Activated CD4-positive, alpha-beta T cell treated with anti-CD3 and anti-CD28 coated beads, Interleukin-2, Interleukin-6, amounts not matched to agents 100 ng/mL and 50 ng/mL, durations not matched to agents 16 hours and 8 hours (primary cell): ENCODE measurements around the gene HIRA.
A peak's percentile ranks its signal among the peaks of the same experiment; 100 is the strongest.
"Not testable (repeated sequence)": the region's sequence is repeated elsewhere in the genome, so short reads cannot be mapped to it uniquely, and the experiment has no call there.

Experiments
- DNase-seq: peaks from one replicate; pipeline ENCODE4 v3.0.0-alpha.2; 2020

The HIRA gene

DNA sequence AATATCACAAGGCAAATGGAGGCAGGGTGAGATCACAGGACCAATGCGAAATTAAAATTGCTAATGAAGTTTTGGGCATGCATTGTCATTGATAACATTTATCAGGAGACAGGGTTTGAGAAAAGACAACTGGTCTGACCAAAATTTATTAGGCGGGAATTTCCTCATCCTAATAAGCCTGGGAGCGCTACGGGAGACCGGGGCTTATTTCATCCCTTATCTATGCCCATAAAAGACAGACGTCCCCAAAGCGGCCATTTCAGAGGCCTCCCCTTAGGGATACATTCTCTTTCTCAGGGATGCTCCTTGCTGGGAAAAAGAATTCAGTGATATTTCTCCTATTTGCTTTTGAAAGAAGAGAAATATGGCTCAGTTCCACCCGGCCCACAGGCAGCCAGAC is 111.4 kb downstream of the HIRA start:
- DNase-seq, result not testable (repeated sequence)

DNA sequence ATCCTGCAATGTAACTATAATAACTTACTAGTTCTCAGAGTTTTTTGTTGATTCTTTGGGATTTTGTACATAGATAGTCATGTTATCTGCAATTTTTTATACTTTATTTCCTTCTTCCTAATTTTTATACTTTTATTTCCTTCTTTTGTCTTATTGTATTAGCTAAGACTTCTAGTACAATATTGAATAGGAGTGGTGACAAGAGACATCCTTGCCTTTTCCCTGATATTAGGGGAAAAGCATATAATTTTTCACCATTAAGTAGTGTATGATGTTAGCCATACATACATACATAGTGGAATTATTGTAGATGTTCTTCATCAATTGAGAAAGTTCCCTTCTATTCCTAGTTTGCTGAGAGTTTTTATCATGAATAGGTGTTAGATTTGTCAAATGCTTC is 112.3 kb downstream of the HIRA start:
- no peak for DNase-seq

DNA sequence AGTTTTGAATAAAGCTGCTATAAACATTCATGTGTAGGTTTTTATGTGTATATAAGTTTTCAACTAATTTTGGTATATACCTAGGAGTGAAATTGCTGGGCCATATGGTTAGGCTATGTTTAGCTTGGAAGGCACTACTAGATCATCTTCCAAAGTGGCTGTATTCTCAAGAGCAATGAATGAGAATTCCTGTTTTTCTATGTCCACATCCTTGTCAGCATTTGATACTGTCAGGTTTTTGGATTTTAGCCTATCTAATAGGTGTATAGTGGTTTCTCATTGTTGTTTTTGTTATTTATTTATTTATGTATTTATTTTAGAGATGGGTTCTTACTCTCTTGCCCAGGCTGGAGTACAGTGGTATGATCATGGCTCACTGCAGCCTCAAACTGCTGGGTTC is 113.7 kb downstream of the HIRA start:
- DNase-seq, result no peak

DNA sequence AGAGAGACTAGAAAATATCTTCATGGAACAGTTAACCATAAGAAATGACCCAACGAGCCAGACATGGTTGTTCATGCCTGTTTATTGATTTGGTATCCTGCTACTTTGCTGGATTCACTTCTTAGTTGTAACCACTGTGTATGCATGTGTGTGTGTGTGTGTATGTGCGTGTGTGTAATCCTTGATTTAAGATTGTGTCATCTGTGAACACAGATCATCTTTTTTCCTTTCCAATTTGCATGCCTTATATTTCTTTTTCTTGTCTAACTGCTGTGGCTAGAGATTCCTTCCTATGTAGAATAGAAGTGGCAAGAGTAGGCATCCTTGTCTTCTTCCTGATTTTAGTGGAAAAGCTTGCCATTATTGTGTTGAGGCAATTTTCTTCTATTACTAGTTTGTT is 123.7 kb downstream of the HIRA start:
- DNase-seq, result no peak

DNA sequence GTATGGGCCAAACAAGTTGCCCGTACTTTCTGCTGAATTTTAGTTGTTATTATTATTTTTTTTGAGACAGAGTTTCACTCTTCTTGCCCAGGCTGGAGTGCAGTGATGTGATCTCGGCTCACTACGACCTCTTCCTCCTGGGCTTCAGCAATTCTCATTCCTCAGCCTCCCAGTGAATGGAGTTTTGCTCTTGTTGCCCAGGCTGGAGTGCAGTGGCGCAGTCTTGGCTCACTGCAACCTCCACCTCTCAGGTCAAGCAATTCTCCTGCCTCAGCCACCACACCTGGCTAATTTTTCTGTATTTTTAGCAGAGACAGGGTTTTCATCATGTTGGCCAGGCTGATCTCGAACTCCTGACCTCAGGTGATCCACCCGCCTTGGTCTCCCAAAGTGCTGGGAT is 125.0 kb downstream of the HIRA start:
- DNase-seq, result not testable (repeated sequence)

DNA sequence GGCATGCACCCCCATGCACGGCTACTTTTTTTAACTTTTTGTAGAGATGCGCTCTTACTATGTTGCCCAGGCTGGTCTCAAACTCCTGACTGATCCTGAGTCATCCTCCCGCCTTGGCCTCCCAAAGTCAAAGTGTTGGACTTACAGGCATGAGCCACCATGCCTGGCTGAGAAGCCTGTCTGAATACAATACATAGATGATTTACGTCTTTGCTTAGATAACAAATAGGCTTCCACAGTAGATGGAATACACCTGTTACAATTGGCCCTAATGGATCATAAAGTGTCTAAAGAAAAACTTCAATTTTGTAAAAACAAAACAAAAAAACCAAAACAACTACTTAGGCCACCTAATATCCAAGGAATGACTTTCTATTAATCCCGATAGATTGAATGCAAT is 127.0 kb downstream of the HIRA start:
- no peak for DNase-seq

DNA sequence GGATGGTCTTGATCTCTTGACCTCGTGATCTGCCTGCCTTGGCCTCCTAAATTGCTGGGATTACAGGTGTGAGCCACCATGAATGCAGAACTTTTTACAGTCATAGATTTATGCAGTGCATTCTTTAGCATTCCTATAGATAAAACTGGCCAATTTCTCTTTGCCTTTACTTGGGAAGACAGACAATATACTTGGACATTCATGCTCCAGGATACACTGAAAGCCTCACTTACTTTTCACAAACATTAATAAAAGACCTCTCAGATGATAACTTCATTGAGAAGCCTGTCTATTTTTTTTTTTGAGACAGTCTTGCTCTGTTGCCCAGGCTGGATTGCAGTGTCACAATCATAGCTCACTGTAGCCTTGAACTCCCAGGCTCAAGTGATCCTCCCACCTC is 127.7 kb downstream of the HIRA start:
- no peak for DNase-seq

DNA sequence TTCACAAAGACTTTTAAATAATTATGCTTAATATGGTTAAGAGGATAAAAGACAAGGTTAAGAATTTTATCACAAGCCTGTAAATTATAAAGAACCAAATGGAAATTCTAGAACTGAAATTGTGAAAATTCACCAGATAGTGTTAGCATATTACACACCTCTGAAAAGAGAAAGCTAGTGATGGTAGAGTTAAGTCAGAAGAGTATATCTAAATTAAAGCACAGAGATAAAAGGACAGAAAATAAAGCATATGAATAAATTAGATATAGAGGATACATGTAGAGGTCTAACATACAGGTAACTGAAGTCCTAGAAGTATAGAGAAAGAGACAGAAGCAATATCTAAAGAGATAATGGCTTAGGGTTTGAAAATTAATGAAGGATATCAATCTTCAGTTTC is 135.8 kb downstream of the HIRA start:
- no peak for DNase-seq

DNA sequence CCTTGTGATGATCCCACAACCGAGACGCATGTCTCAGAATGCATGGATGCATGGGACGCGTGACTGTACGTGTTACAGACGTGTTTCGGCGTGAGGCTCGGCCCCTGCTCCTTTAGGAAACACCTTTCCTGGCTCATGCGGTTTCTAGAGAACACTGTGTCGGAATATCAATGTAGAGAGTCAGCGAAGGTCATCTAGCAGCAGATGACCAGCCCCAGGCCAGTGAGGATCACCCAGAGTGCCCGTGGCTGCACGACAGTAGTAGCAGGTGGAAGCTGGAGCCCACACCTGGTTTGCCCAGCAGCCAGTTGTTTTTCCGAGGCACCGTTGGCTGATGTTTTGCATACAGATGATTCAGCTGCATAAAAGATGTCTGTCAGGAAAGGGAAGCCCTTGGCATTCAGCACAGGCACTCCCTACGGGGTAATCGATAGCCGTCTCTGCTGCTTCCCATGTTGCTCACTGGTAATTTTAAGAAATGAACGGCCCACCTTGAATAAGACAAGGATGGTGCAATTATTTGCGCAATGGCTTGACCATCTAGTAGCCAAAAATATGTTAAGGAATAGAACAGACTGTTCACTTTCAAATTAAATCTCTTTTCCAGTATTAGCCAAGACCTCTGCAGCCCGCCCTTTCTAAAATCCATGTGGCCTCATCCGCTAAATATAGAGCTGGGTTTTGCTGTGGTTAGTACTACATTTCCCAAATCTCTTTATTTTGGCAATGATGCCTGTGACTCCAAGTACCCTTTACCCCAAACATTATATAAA is 138.9 kb downstream of the HIRA start:
- DNase-seq, result no peak

DNA sequence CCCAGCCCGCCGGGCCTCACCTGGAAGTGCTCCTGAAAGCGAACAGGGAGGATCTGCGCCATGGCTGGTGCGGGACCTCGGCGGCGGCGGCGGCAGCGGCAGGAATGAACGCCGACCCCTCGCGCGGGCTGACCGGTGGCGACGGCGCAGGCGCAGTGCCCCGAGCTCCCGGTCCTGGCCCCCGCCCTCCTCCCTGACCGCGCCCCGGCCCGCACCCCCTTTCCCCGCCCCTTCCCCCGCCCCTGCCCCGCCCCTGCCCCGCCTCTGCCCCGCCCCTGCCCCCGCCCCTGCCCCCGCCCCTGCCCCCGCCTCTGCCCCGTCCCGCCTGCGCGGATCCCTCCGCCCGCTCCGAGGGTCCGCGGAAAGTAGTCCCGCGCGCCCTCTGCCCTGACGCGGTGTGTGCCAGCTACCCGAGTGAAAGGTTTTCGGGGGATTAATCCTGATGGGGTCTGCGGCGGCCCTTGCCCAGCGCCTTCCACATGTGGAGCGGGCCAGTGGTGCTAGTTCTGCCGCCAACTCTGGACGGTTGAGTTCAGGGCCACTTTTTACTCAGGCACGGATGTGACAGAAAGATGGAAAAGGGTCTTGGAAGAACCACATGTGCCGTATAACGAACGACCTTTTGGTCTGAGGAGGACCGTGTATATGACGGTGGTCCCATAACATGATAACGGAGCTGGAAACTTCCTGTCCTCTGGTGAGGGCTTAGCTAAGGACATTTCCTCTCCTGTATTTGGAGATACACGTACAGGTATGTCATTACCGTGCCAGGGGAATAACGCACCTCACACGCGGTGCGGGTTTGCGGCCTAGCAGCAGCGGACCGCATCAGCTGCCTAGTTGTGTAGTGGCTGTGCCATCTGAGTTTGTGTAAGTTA is 139.7 kb downstream of the HIRA start, which contains the start of gene CLTCL1:
TSS of gene CLTCL1 (minus strand) at position 140 of the 878 bp plus-strand sequence. CDS start at position 62, 78 bp downstream.
- DNase-seq, result peak; percentile 79

DNA sequence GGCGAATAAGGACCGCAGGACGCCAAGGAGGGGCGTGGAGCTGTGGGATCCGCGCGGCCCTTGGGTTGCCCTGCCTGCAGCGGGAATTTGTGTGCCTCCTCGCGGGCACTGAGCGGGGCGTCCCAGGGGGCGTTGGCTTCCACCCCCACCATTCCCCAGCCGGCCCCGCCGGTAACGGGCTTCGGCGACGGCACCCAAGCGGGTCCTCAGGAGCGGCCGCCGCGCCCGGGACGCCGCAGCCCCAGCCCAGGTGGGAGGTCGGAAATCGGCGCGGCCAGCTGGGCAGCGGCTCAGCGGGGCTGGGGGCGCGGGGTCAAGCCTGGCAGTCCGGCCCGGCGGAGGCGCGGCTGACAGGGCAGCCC is 140.3 kb downstream of the HIRA start:
- DNase-seq, result no peak

DNA sequence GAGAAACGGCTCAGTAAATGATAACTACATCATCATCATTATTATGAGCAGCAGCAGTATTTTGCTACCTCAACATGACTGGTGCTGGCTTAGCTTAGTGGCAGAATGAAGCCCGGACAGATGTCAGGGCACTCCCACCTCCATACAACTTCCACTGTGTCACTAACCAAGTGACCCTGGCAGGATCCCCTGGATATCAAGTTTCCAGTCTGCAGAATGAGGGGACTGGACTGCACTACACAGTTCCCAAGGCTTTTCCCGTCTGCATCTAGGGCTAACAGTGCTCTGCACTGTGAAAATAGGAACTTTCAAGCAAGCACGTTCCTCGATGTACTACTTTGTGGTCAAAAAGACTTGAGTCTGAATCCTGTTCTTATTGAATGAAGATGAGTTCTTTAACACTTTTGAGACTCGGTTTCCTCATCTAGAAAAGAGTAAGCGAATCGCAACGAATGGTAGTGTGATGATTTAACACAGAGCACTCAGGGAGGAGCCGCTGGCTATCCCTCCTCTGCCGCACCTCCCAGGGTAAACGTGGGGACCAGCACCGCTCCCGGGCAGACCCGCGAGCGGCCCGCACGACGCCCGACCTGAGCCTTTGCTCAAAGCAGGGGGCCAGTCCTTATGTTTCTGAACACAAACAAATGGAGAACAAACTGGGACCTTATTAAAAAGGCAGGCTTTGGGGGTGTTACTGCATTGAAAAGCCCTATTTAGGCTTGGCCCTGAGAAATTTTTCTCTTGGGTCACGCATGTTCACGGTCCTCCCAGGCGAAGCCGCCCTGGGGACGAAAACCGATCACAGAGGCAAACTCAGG is 140.9 kb downstream of the HIRA start:
- DNase-seq, result no peak

DNA sequence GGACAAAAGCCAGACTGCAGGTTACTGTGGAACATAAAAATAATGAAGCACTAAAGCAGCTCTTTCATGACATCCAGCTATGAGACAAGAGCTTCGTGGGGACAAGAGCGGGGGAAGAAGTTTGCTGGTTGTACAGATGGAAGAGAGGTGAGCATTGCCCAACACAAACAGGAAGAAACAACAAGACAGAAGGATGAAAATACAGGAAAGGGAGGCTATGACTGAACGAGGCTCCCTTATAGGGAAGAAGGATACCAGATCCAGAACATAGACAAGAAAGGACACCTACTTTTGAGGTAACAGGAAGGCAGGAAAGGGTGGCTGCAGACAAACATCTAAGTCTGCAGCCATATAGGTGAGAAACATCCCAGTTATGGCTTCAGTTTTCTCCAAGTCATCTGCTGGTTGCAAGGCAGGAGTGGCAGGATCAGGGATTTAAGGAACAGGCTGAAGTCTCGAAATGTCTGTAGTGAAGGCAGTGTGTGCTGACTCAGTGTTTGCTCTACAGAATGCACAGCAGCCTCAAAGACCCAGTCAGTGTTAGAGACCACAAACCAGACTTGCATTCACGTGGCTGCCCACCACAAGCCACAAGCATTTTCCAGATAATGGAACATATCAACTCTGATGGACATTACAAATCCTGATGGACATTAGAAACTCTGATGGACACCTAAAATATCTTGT is 141.9 kb downstream of the HIRA start:
- peak; percentile 23 for DNase-seq

DNA sequence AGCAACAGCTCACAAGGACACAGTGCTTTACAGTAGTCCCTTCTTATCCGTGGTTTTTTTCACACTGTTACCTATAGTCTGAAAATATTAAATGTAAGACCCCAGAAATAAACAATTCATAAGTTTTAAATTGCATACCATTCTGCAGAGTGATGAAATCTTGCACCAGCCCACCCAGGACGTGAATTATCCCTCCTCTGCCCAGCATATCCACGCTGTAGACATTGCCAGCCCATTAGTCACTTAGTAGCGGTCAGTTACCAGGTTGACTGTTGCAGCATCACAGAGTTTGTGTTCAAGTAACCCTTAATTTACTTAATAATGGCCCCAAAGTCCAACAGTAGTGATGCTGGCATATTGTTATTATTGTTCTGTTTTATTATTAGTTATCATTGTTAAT is 143.6 kb downstream of the HIRA start:
- DNase-seq, result no peak

DNA sequence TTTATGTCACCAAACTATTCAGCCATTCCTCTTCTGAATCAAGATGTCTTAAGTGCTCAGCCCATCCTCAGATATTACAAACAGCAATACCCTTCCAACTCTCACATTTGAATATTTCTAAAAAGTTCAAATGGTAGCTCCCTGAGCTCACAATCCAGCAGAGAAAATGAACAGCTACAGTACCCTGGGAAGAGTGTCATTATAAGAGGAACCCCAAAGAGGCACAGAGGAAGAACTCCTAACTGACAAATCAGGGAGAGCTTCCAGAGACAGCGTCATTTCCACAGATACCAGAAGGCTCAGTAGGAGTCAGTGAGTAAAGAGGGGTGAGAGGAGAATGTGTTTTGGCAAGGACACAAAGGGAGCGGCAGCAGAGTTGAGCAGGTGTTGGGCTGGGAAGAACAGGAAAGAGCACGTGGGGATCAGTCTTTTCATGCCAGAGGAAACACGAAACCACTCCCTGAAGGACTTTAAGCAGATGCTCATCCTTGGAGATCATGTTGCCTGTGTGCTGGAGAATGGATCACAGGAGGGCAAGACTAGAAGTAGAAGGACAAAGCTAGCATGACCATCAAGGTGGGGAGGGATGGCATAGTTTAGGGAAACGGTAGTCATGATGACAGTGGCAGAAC is 144.3 kb downstream of the HIRA start:
- no peak for DNase-seq

DNA sequence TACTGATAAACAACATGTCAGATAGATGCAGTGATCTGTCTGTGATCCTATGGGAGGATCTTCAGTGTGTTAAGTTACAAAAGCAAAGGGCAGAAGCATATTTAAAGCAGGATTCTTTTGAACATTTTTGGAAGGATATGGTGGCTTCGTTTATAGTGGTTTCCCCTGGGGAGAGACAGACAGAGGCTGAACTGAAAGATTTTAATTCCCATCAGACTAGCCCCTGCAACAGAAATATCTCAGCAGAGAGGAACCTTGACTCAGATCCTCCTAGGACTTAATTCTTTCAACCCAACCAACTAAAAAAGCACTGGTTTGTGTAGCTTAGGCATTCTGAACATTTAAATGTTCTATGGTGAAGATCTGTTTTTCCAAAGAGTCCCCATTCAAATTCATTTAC is 145.7 kb downstream of the HIRA start:
- DNase-seq, result no peak
